Muscle of leg (tissue), 11 donors: ENCODE results near the gene RGS7BP. TPM values are rescaled to one million over a fixed set of nuclear protein-coding genes. Genes with fewer than 3 reads are reported as not detected.

Experiments used
- DNase-seq: peaks from one replicate; pipeline ENCODE4 v3.0.0; 2013
- H3K27ac ChIP-seq: one replicate; pipeline ENCODE4 v1.5.1; 2013; ENCODE audit warnings: mild to moderate bottlenecking, low read length, control low read depth
- H3K27me3 ChIP-seq: one replicate; pipeline ENCODE4 v1.6.1; 2013; ENCODE audit warnings: low read length; ENCODE audit not compliant: control insufficient read depth, insufficient read depth
- H3K36me3 ChIP-seq: one replicate; pipeline ENCODE4 v1.6.1; 2013; ENCODE audit warnings: low read length; ENCODE audit not compliant: control insufficient read depth, insufficient read depth
- H3K4me1 ChIP-seq: one replicate; pipeline ENCODE4 v1.6.1; 2013; ENCODE audit warnings: low read length; ENCODE audit not compliant: control insufficient read depth, insufficient read depth
- H3K4me3 ChIP-seq: one replicate; pipeline ENCODE4 v1.5.1; 2013; ENCODE audit warnings: low read length, control low read depth
- H3K9me3 ChIP-seq: replicated peaks from 2 replicates; pipeline ENCODE4 v1.6.1; 2013; ENCODE audit warnings: low read depth, low read length; ENCODE audit not compliant: control insufficient read depth
- WGBS: methylation state at CpG from one replicate; pipeline ENCODE4 v1.1.5; 2013; ENCODE audit warnings: missing lambda C conversion rate; ENCODE audit not compliant: insufficient coverage; 5-methylcytosine and 5-hydroxymethylcytosine counted together
- polyA plus RNA-seq, 8 donors: library from polyadenylated mRNA; unstranded; fragments of 120-200 nt; gene quantifications; one replicate each; pipeline versions ENCODE4 v1.2.1 to v1.2.3, GENCODE V29; 2013; ENCODE audit warnings: inconsistent platforms in 1 of 8, low replicate concordance in 1 of 8; ENCODE audit not compliant: insufficient read length in 8 of 8, insufficient read depth in 1 of 8
- total RNA-seq: library from RNA; stranded (reverse); fragments of 120-200 nt; gene quantifications from one replicate; pipeline ENCODE4 v1.2.4, GENCODE V29; 2013

RGS7BP gene
- total and polyA plus RNA-seq, 9 donors: 2.2 to 10.6 (median 5.4) TPM

- H3K4me1 ChIP-seq: peaks cover 4% of the 10 kb centered on the region
- no peak overlapping the region for H3K27ac ChIP-seq
- H3K36me3 ChIP-seq: no peaks in the 10 kb centered on the region
- 20% methylated on average over 2 of the region's 4 CpGs for WGBS
- no peaks in the 10 kb centered on the region for H3K9me3 ChIP-seq
- H3K27me3 ChIP-seq: no peaks in the 10 kb centered on the region
- peak; percentile 70 for DNase-seq
- no peak overlapping the region for H3K4me3 ChIP-seq
Observed at GRCh38 chr5:64585646-64586045, 79.8 kb downstream of the RGS7BP start.

- Histone ChIP-seq H3K4me1 (peaks cover 4% of the 10 kb centered on the region), H3K36me3 (no peaks in the 10 kb centered on the region), H3K27ac (no peak overlapping the region), H3K4me3 (no peak overlapping the region), H3K9me3 (no peaks in the 10 kb centered on the region), H3K27me3 (no peaks in the 10 kb centered on the region)
- peak; percentile 28 for DNase-seq
Observed at GRCh38 chr5:64587370-64587769, 81.6 kb downstream of the RGS7BP start.

GRCh38 chr5:64592730-64593341 lies 87.0 kb downstream of the RGS7BP start:
- no CpG with 5 or more reads among the region's 2 CpGs for WGBS
- DNase-seq: no peak
- H3K27ac ChIP-seq: no peak overlapping the region
- peaks cover 5% of the 10 kb centered on the region for H3K4me1 ChIP-seq
- no peaks in the 10 kb centered on the region for H3K36me3 ChIP-seq
- no peak overlapping the region for H3K4me3 ChIP-seq
- H3K27me3 ChIP-seq: no peaks in the 10 kb centered on the region
- no peaks in the 10 kb centered on the region for H3K9me3 ChIP-seq

- Histone ChIP-seq H3K4me1 (peaks cover 5% of the 10 kb centered on the region), H3K27ac (no peak overlapping the region), H3K27me3 (no peaks in the 10 kb centered on the region), H3K4me3 (no peak overlapping the region), H3K9me3 (no peaks in the 10 kb centered on the region), H3K36me3 (no peaks in the 10 kb centered on the region)
- no peak for DNase-seq
- no CpG with 5 or more reads among the region's 3 CpGs for WGBS
Observed at GRCh38 chr5:64594025-64594424, 88.2 kb downstream of the RGS7BP start.

GRCh38 chr5:64594601-64595000 lies 88.8 kb downstream of the RGS7BP start:
- Histone ChIP-seq H3K27me3 (no peaks in the 10 kb centered on the region), H3K27ac (no peak overlapping the region), H3K4me1 (peaks cover 5% of the 10 kb centered on the region), H3K36me3 (no peaks in the 10 kb centered on the region), H3K9me3 (no peaks in the 10 kb centered on the region), H3K4me3 (no peak overlapping the region)
- 40% methylated on average over 1 of the region's 4 CpGs for WGBS
- no peak for DNase-seq

- Histone ChIP-seq H3K36me3 (no peaks in the 10 kb centered on the region), H3K27ac (no peak overlapping the region), H3K4me1 (peaks cover 5% of the 10 kb centered on the region), H3K27me3 (no peaks in the 10 kb centered on the region), H3K4me3 (no peak overlapping the region), H3K9me3 (no peaks in the 10 kb centered on the region)
- DNase-seq: peak; percentile 71
- no CpG with 5 or more reads among the region's 2 CpGs for WGBS
Observed at GRCh38 chr5:64595031-64595855, 89.4 kb downstream of the RGS7BP start.

GRCh38 chr5:64599226-64599625 lies 93.4 kb downstream of the RGS7BP start:
- peaks cover 5% of the 10 kb centered on the region for H3K4me1 ChIP-seq
- no peaks in the 10 kb centered on the region for H3K36me3 ChIP-seq
- no peaks in the 10 kb centered on the region for H3K27me3 ChIP-seq
- H3K27ac ChIP-seq: no peak overlapping the region
- no peak for DNase-seq
- no peak overlapping the region for H3K4me3 ChIP-seq
- H3K9me3 ChIP-seq: no peaks in the 10 kb centered on the region

- Histone ChIP-seq H3K4me1 (no peaks in the 10 kb centered on the region), H3K4me3 (no peak overlapping the region), H3K27ac (no peak overlapping the region), H3K36me3 (no peaks in the 10 kb centered on the region), H3K27me3 (no peaks in the 10 kb centered on the region), H3K9me3 (no peaks in the 10 kb centered on the region)
- 58% methylated on average over 4 of the region's 4 CpGs for WGBS
- peak; percentile 4 for DNase-seq
Observed at GRCh38 chr5:64603676-64604075, 97.9 kb downstream of the RGS7BP start.

GRCh38 chr5:64606926-64607325 lies 101.1 kb downstream of the RGS7BP start:
- WGBS: no CpG with 5 or more reads among the region's 1 CpG
- DNase-seq: peak; percentile 21
- no peak overlapping the region for H3K27ac ChIP-seq

GRCh38 chr5:64612344-64612961 lies 106.6 kb downstream of the RGS7BP start:
- DNase-seq: peak; percentile 81
- H3K4me1 ChIP-seq: no peaks in the 10 kb centered on the region
- 0% methylated on average over 1 of the region's 5 CpGs for WGBS

More at GRCh38 chr5:64606926-64607325, 101.1 kb downstream of the RGS7BP start:
- Histone ChIP-seq H3K36me3 (no peaks in the 10 kb centered on the region), H3K4me1 (no peaks in the 10 kb centered on the region), H3K4me3 (no peak overlapping the region), H3K9me3 (no peaks in the 10 kb centered on the region), H3K27me3 (no peaks in the 10 kb centered on the region)

More at GRCh38 chr5:64612344-64612961, 106.6 kb downstream of the RGS7BP start:
- H3K27ac ChIP-seq: no peak overlapping the region
- H3K4me3 ChIP-seq: no peak overlapping the region
- H3K36me3 ChIP-seq: no peaks in the 10 kb centered on the region
- no peaks in the 10 kb centered on the region for H3K27me3 ChIP-seq
- H3K9me3 ChIP-seq: no peaks in the 10 kb centered on the region
